ENCODE data around the gene LTF.
"Not testable (repeated sequence)": the region's sequence is repeated elsewhere in the genome, so short reads cannot be mapped to it uniquely, and the experiment has no call there.

Gene LTF

DNA sequence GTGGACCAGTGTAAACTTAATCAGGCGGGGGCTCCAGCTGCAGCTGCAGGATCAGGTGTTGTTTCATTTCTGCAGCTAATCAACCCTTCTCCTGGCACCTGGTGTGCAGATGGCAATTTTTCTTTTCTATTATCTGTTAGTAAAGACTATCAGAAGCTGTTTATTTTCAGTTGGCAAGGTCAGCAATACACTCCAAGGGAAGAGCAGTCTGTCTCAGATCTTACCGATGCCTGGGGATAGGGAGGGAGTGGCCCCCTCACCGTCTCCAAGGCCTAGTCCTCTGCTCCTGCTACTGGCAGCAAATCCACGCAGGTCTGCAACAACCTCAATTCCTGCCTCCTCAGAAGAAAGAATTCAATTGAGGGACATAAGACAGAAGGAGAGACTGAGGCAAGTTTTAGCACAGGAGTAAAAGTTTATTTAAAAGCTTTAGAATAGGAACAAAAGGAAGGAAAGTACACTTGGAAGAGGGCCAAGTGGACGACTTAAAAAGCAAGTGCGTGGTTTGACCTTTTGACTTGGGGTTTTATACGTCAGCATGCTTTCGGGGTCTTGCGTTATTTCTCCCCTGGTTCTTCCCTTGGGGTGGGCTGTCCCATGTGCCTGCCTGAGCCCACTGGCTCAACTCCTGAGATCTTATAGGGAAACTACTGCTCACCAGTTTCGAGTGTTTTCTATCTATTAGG is 48.4 kb downstream of the LTF start:
- no peak for DNase-seq (ENCODE audit: low read depth, low spot score)

DNA sequence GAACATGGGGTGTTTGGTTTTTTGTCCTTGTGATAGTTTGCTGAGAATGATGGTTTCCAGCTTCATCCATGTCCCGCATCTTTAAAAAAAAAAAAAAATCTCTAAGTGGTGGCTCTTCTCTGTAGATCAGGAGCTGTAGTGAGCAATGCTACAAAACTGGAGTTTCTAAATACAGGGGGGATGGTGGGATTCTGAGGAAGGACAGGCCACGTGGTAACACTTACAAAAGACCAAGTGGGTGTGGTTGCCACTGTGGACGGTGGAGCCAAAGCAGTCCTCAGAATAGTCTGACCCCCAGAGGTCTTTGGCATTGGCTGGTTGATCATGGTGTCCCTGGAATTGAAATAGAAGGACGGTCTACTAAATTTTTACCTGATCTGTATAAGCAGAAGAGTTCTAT is 50.0 kb downstream of the LTF start:
- no peak for DNase-seq (ENCODE audit: low read depth, low spot score)

DNA sequence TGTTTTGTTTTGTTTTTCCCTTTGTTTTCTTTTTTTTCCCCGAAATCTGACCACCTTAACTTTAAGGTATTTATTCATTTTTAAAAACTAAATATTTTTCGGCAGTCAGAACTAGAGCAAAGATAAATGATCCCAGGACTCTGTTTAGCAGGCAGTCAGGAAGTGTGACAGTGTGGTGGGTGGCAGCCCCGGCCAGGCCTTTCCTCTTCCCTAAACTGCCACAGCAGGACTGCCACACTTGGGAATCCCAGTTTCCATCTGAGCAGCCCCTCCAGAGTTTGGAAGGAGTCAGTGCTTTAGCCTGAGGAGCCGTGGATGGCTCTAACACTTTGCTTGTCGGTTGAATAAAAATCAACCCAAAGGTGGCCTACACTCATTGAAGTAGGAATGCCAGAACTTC is 50.8 kb downstream of the LTF start:
- no peak for DNase-seq (ENCODE audit: low read depth, low spot score)

DNA sequence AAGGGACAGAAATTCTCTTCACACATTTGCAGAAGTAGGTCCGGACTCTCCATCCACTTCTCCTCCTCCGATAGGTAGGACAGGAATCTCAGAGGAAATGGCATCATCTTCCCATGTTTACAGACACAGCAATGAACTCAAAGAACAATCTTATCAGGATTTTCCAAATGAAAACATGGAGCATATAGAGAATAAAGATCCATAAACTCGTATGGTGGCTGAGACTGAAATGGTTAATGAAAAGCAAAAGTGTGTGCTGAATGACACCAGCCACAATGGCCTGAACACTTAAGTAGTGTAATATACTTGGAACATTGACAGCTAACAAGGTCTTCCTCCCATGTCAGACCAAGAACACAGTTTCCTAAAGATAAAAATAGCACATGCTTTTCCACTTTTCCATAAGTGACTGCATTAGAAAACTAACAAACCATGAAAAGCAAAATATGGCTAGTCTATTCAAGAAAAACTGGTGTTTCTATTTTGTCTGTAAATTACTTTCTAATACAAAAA is 51.9 kb downstream of the LTF start:
- no peak for DNase-seq (ENCODE audit: low read depth, low spot score)

DNA sequence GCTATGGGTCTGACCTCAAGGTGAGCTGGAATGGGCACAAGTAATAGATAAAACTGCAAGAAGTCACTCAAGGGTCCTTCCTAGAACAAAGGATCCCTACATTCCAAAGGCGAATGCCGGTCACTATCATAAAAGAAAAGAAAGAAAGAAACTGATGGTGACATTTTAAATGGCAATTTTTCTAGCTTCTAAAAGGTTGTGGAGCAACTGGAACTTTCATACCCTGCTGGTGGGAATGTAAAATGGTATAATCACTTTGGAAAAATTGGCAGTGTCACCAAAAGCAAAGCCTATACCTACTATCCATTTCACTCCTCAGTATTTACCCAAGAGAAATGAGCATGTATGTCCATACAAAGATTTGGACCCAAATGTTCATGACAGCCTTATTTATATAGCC is 53.4 kb downstream of the LTF start:
- DNase-seq (ENCODE audit: low read depth, low spot score): no peak

DNA sequence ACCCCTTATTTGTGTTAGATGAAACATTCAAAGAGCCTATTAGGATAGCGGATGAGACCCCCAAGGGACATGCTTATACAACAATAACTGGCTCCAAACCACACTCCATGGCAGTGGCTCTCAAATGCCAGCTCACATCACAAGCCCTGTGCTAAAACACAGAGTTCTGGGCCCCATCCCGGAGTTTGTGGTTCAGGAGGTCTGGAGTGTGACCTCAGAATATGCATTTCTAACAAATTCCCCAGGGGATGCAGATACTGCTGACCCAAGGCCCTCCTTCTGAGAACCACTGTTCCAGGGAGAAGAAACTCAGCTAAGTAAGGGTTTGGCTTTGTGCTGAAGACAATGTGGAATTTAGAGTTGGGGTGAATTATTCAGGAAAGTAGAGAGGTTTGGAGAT is 54.0 kb downstream of the LTF start:
- no peak for DNase-seq (ENCODE audit: low read depth, low spot score)

DNA sequence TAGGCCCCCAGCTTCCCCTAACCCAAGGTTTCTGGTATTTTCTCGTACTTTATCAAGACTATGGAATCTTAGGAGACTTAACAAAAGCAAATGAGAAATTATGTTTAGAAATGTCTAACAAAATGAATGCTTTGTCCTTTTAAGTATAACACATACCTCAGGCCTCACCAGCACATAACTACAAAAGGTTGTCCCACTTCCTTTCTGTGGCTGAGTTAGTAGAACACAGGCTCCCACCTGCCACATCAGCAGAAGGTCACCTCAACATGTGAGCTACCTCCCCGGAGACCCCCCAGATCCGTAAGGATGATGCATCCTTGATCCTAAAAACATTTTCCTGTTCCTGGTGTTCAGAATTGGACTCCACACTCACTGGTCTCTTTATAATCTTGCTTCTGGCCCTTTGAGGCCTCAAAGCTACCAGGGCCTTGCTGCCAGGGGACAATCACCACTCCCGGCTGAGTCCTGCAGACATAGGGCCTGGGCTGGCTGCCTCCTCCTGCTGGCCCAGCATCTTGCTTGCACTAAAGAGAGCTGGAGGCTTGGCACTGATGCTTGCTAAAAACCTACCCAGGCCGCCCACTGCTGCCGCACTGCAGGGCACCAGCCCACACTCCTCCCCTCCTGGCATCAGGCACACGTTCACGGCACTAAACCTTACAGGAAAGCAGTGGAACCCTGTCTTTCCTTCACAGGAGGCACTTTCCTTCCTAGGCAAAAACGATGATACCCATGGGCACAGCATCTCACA is 54.8 kb downstream of the LTF start:
- no peak for DNase-seq (ENCODE audit: low read depth, low spot score)

DNA sequence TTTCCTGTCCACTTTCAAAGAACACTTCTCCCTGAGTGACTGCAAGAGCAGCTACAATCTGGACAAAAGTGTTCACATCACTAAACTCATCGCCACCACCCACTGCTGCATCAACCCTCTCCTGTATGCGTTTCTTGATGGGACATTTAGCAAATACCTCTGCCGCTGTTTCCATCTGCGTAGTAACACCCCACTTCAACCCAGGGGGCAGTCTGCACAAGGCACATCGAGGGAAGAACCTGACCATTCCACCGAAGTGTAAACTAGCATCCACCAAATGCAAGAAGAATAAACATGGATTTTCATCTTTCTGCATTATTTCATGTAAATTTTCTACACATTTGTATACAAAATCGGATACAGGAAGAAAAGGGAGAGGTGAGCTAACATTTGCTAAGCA is 55.9 kb downstream of the LTF start:
- DNase-seq (ENCODE audit: low read depth, low spot score): no peak

DNA sequence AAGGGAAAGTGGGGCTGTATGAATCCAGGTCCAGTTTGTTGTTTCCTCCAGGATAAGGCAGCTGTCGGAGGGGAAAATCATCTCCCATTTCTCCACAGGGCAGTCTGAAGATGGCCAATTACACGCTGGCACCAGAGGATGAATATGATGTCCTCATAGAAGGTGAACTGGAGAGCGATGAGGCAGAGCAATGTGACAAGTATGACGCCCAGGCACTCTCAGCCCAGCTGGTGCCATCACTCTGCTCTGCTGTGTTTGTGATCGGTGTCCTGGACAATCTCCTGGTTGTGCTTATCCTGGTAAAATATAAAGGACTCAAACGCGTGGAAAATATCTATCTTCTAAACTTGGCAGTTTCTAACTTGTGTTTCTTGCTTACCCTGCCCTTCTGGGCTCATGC is 56.7 kb downstream of the LTF start:
- no peak for DNase-seq (ENCODE audit: low read depth, low spot score)

DNA sequence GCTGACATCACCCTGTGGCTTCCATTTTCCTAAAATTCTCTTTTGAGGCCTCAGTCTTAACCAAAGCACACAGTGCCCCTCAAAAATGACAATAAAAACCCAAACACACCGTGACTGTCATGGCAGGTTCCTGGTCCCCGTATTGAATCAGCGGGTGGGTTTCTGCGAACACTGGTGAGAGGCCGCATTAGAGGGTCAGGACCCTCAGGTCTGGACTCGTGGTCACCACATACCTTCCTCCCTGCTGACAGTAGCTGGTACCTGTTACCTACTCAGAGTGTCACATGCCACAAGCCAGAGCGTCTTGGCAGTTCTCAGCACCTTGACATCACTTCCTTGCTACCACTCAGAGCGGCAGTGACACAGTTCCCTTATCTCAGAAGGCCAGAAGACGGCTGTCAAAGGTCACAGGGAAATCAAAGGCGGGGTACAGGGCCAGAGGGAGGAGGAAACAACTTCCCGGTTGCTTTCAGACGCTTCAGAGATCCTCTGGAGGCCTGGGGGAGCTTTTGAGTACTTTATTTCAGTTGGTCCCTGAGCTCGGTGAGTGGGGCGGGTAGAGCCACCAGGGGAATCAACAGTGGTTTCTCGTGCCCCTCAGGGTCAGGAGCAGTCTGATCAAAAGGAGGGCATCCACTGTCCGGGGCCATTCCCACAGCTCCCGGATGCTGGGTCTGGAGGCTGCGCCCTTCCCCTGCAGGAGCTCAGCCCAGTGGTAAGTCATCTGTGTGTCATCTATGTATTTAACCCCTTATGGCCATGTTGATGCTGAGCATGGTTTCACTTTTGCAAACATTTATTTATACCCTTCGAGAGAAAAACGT is 57.7 kb downstream of the LTF start, which contains the start of the genes CCR5AS and CCRL2:
Gene CCR5AS (minus strand): TSS at position 279 of the 824 bp plus-strand sequence.
Gene CCRL2 (plus strand): TSS at position 472 of the 824 bp plus-strand sequence. CDS start 821 bp downstream, outside the sequence.
- DNase-seq (ENCODE audit: low read depth, low spot score): no peak

DNA sequence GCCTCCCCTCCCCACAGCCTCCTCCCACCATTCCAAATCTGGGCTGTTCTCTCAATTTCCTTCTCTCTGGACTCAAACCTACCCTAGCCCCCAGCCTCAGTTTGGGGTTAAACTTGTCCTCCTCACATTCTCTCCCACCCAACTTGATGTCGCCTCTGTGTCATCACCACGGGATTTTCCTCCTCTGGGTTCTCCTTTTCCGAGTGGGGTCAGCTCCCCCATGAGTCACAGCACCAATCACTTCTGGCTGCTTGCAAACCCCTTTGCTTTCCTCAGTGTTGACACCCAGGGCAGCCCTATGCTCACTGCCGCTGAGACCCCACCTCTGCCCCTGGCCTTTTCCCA is 58.3 kb downstream of the LTF start:
- DNase-seq (ENCODE audit: low read depth, low spot score): no peak

DNA sequence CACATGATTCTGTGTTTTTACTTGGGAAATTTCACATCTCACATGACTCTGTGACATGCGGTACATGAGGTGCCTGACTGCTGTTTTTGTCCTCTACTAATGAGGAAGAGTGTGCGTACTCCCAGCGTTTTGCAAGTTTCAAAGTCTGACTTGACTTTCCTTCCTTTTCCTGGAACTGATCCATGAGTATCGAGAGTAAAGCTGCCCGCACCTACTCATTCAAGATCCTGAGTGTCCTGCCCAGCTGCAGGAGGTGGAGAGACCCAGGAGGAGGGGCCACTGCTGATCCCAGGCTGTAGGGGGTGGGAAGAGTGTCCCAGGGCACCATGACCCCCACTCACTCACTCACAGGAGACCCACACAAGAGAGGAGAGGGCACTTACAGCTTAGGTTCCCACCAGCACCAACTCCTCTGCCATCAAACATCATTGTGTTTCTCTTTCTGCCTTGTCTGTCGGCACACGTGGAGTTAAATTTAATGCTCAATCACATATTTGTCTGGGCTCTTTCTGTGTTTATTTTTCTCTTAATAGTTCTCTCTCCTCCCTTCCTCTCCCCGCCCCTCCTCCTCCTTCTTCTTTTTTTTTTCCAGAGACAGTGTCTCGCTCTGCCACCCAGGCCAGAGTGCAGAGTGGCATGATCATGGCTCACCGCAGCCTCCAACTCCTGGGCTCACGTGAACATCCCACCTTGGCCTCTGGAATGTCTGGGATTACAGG is 59.2 kb downstream of the LTF start:
- DNase-seq (ENCODE audit: low read depth, low spot score): no peak

DNA sequence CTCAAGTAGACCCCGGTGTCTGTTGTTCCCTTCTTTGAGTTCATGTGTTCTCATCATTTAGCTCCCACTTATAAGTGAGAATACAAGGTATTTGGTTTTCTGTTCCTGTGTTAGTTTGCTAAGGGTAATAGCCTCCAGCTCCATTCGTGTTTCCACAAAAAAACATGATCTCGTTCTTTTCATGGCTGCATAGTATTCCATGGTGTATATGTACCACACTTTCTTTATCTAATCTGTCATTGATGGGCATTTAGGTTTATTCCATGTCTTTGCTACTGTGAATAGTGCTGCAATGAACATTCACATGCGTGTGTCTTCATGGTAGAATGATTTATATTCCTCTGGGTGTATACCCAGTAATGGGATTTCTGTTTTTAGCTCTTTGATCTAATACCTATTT is 61.8 kb downstream of the LTF start:
- DNase-seq (ENCODE audit: low read depth, low spot score): not testable (repeated sequence)

DNA sequence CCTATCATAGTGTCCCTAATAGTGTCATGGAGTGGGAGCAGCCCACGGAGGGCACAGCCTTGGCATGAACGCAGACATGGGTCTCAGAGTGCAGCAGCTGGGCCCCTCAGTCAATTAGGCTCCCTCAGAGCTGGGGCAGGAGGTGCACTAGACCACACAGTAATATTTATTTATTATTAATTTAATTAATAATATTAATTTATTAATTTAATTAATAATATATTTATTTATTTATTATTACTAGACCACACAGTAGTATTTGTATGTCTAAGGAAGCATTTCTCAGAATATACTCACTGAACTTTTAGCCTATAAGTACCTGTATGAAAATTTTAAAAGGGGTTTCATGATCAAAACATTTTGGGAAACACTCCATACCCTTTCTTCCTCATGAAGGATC is 63.1 kb downstream of the LTF start:
- DNase-seq (ENCODE audit: low read depth, low spot score): no peak

DNA sequence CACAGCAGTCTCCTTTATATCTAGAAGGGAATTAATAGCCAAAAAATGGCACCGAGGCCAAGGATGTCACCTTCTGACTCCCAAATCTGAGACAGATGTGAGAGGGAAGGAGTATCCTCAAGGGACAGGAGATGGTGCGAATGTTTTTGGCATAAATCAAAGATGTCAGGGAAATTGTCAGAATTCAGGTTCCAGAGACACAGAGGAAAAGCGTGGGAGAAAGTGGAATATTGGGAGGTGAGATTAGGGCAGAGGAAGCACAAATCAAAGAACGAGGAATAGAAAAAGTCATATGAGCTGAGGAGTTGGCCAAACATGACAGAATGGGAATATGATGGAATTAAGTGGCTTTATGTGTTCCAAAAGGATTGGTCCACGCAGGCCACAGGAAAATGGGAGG is 63.9 kb downstream of the LTF start:
- no peak for DNase-seq (ENCODE audit: low read depth, low spot score)

DNA sequence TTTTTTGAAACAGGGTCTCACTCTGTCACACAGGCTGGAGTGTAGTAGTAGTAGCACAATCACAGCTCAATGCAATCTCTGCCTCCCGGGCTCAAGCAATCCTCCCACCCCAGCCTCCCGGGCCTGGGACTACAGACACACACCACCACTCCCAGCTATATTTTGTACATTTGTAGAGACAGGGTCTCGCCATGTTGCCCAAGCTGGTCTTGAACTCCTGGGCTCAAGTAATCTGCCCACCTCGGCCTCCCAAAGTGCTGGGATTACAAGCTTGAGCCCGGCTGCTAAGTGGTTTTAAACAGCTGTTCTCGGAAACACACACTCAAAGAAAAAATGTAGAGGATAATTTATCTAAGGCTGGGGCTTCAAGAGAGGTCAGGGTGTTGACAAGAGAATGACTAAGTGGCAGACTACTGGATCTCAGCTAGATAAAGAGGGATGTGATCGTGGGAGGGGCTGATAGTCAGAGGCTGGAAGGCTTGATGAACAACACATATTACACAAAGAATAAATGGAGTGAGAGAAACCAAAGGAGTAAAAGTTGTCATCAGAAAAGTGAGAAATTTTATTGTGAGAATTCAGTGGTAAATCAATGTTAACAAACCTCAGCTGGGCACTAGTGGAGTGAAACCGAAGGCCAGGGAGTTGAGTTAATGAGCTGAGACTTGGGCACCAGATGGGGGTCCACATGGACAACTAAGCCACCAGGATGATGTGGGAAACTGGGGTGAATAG is 64.5 kb downstream of the LTF start:
- no peak for DNase-seq (ENCODE audit: low read depth, low spot score)

DNA sequence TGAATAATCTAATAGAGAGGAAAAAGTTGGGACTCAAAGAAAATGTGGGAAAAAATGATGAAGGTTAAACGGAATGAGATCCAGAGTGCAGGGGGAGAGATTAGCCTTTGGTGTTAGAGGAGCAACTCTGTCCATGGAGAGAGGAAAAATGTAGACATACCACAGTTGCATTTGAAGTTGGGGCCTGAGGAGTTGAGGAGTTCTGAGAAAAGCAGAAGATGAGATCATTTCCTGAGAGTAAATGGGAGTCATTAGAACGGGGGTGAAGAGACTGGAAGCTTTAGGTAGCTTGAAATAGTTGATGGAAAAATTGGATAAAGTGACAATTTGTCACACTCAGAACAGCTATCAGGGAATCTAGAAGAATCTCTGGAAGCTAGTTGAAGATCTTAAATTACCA is 65.1 kb downstream of the LTF start:
- no peak for DNase-seq (ENCODE audit: low read depth, low spot score)

DNA sequence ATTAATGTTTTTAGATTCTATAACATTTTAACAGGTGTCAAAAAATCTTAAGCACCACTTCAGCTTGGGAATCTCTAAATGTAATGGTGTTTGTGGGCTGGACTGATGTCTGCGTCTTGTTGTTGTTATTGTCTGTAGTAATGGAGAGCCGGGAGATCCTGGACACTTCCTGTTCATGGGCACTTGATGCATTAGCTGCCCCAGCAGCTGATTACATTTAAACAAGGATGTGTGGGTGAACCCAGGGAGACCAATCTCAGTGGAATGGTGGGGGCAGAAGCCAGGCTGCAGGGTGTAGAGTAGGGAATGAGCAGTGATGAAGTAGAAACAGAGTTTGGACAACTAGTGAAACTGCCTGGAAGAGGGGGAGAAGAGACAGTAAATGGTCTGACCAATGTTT is 65.6 kb downstream of the LTF start:
- DNase-seq (ENCODE audit: low read depth, low spot score): no peak

DNA sequence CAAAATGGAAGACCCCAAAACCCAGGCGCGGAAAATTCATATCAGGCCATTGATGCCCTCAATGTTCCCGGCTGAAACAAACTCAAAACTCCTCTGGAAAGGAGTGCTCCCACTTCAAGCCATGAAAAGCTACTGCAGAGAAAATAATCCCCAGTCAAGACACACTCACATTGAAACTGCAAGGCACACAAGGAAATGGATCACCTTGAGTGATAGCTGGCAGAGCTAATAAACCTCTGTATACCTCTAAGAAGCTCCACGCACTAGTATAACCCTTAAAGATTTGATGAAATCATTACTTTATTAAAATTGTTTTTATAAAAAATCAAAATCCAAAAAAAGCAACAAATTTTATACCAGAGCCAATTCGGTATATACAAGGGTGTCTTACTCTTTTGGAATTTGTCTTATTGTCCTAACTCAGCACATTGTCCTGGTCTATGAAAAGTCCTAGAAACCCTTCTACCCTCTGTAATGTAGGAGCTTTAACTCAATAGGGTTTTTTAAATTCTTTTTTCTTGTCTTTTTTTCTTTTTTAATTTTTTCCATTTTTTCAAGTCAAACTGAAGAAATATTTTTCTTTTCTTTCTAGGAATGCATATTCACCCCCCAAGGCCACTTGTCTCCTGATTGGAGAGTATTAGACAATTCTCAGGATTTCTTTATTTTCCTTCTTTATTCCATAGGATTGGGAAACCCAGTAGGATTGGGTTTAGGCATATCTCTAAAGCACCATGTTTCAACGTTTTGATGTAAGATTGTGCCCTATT is 66.3 kb downstream of the LTF start:
- no peak for DNase-seq (ENCODE audit: low read depth, low spot score)

DNA sequence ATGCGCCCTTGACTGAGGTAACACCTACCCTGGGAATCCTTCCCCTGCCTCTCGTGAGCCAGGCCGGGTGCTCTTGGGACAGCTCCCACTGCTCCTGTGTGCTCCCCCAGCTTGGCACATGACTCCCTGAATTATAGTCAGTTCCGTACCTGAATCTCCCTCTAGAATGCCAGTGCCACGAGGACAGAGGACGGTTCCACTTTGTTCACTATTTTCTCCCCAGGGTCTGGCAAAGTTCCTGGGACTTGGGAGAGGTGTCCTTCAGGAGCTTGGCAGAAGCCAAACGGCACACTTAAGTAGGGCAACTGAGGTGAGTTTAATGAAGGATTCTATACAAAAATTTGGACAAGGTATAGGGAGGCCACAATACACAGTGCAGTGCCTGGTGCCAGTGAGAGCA is 67.6 kb downstream of the LTF start:
- DNase-seq (ENCODE audit: low read depth, low spot score): no peak
